Lower leg skin (tissue), 4 donors: ENCODE data around the gene PCDHGA6. TPM values are rescaled to one million over a fixed set of nuclear protein-coding genes. Genes with fewer than 3 reads are reported as not detected.
"Not testable (repeated sequence)": the region's sequence is repeated elsewhere in the genome, so short reads cannot be mapped to it uniquely, and the experiment has no call there.

ENCODE experiments used
- DNase-seq, 2 donors: peaks; one replicate each; pipeline ENCODE4 v3.0.0-alpha.2; 2019; ENCODE audit warnings: low spot score in 2 of 2
- H3K4me3 ChIP-seq: fragments of 200-600 bp; sonication (generic); 2 replicates; pipeline ENCODE4 v1.5.1; 2017; ENCODE audit warnings: mild to moderate bottlenecking, low read depth; ENCODE audit not compliant: poor library complexity, severe bottlenecking
- POLR2A ChIP-seq, 2 donors: fragments of 450-650 bp; IDR thresholded peaks; one replicate each; pipeline ENCODE4 v1.6.1; 2016 to 2017; ENCODE audit warnings: antibody characterized with exemption in 2 of 2, mild to moderate bottlenecking in 1 of 2, moderate library complexity in 1 of 2
- WGBS, 2 donors: methylation state at CpG; one replicate each; pipeline ENCODE4 v1.1.5; 2018; 5-methylcytosine and 5-hydroxymethylcytosine counted together
- intact Hi-C: fragments of 100-400 bp; cut with DNase I; formaldehyde crosslinking; loops from one replicate; pipeline ENCODE4 v1.15.0; 2023; ENCODE audit warnings: low total_unique reads
- total RNA-seq, 4 donors: library from RNA; depleted of rRNA; stranded (reverse); fragments of >200 nt; gene quantifications; one replicate each; pipeline ENCODE4 v1.1.0, GENCODE V29; 2016
- TF ChIP-seq, protein P1 (sequence below), 3 donors: fragments of 450-650 bp; IDR thresholded peaks; one replicate each; pipeline ENCODE4 v1.5.1; 2016; ENCODE audit warnings: antibody characterized with exemption in 3 of 3, mild to moderate bottlenecking in 3 of 3, moderate library complexity in 2 of 3

Gene PCDHGA6
- total RNA-seq, 4 donors from 2014 or later = 2.5 to 3.7 (median 3.6) TPM

DNA sequence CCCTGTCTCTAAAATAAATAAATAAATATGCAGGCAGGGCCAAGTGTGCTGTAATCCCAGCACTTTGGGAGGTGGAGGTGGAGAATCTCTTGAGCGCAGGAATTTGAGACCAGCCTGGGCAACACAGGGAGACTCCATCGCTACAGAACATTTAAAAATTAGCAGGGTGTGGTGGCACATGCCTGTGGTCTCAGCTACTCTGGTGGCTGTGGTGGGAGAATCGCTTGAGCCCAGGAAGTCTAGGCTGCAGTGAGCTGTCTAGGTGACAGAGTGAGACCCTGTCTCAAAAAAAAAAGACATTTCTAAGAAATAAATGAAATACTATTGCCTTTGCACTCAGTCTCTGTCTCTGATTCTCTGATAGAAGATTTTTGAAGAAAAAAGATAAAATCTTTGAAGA lies 37.9 kb downstream of the PCDHGA6 start:
- TF ChIP-seq, protein P1, sequence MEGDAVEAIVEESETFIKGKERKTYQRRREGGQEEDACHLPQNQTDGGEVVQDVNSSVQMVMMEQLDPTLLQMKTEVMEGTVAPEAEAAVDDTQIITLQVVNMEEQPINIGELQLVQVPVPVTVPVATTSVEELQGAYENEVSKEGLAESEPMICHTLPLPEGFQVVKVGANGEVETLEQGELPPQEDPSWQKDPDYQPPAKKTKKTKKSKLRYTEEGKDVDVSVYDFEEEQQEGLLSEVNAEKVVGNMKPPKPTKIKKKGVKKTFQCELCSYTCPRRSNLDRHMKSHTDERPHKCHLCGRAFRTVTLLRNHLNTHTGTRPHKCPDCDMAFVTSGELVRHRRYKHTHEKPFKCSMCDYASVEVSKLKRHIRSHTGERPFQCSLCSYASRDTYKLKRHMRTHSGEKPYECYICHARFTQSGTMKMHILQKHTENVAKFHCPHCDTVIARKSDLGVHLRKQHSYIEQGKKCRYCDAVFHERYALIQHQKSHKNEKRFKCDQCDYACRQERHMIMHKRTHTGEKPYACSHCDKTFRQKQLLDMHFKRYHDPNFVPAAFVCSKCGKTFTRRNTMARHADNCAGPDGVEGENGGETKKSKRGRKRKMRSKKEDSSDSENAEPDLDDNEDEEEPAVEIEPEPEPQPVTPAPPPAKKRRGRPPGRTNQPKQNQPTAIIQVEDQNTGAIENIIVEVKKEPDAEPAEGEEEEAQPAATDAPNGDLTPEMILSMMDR (IDR thresholded peaks at IDR 0.05) = no peak
- TF ChIP-seq POLR2A (IDR thresholded peaks at IDR 0.05) = no peak
- intact Hi-C loops = loop anchor here (10.0 kb wide), 1 partner anchor 143 kb away; no protein-coding TSS in a partner anchor
- DNase-seq = no peak
- no peak overlapping the region for H3K4me3 ChIP-seq
- WGBS, 2 donors = 67 to 69% methylated on average over 3 of the region's 3 CpGs

DNA sequence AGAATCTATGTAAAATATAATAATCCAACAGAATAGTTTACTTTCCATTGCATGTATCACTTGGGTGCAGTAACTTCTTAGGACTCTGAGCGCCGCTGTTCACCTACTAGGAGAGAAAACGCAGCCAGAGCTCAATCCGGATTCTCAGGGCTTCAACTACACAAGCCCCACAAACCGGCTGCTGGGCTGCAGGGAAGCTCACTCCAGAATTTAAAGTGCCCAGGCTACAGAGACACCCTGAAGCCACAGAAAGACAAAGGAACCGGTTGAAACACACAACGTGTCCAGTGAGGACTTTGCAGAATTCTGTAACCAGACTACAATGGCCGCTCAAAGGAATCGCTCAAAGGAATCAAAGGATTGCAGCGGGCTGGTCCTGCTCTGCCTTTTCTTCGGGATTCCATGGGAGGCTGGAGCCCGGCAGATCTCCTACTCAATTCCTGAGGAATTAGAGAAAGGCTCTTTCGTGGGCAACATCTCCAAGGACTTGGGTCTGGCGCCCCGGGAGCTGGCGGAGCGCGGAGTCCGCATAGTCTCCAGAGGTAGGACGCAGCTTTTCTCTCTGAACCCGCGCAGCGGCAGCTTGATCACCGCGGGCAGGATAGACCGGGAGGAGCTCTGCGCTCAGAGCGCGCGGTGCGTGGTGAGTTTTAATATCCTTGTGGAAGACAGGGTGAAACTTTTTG lies 39.3 kb downstream of the PCDHGA6 start, which contains the start of gene PCDHGA10:
PCDHGA10 (plus strand) TSS at position 134 of the 686 bp plus-strand sequence; CDS start at position 323, 189 bp downstream.
- intact Hi-C loops = loop anchor here (10.0 kb wide), 1 partner anchor 142 kb away; no protein-coding TSS in a partner anchor
- no peak for DNase-seq
- 18 to 19% methylated on average over 31 of the region's 31 CpGs for WGBS, 2 donors

DNA sequence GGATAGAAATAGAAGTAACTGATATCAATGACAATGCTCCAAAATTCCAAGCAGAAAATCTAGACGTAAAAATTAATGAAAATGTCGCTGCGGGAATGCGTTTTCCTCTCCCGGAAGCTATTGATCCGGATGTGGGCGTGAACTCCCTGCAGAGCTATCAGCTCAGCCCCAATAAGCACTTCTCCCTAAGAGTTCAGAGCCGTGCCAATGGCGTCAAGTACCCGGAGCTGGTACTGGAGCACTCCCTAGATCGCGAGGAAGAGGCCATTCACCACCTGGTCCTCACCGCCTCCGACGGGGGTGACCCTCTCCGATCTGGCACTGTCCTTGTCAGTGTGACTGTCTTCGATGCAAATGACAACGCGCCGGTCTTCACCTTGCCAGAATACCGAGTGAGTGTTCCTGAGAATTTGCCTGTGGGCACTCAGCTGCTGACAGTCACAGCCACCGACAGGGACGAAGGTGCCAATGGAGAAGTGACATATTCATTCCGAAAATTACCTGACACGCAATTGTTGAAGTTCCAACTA lies 39.9 kb downstream of the PCDHGA6 start:
- no peak for DNase-seq
- H3K4me3 ChIP-seq = no peak overlapping the region
- intact Hi-C loops = loop anchor here (10.0 kb wide), 1 partner anchor 141 kb away; no protein-coding TSS in a partner anchor
- WGBS, 2 donors = 20 to 23% methylated on average over 25 of the region's 25 CpGs
- TF ChIP-seq, protein P1 (IDR thresholded peaks at IDR 0.05) = no peak
- no peak for TF ChIP-seq POLR2A (IDR thresholded peaks at IDR 0.05)

More for the DNA sequence above, 39.3 kb downstream of the PCDHGA6 start, which contains the start of gene PCDHGA10:
- H3K4me3 ChIP-seq = no peak within 1 kb of the TSS
- TF ChIP-seq POLR2A (IDR thresholded peaks at IDR 0.05) = no peak
- TF ChIP-seq, protein P1 (IDR thresholded peaks at IDR 0.05) = no peak

DNA sequence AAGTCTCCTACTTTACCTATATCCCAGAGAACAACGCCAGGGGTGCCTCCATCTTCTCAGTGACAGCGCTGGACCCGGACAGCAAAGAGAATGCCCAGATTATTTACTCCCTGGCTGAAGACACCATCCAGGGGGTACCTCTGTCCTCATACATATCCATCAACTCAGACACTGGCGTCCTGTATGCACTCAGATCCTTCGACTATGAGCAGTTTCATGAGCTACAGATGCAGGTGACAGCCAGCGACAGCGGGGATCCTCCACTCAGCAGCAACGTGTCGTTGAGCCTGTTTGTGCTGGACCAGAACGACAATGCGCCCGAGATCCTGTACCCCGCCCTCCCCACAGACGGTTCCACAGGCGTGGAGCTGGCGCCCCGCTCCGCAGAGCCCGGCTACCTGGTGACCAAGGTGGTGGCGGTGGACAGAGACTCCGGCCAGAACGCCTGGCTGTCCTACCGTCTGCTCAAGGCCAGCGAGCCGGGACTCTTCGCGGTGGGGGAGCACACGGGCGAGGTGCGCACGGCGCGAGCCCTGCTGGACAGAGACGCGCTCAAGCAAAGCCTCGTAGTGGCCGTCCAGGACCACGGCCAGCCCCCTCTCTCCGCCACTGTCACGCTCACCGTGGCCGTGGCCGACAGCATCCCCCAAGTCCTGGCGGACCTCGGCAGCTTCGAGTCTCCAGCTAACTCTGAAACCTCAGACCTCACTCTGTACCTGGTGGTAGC lies 41.0 kb downstream of the PCDHGA6 start:
- 34 to 37% methylated on average over 41 to 45 of the region's 46 CpGs for WGBS, 2 donors
- intact Hi-C loops = loop anchor here (10.0 kb wide), 1 partner anchor 140 kb away; no protein-coding TSS in a partner anchor
- not testable (repeated sequence) for DNase-seq, H3K4me3 ChIP-seq

DNA sequence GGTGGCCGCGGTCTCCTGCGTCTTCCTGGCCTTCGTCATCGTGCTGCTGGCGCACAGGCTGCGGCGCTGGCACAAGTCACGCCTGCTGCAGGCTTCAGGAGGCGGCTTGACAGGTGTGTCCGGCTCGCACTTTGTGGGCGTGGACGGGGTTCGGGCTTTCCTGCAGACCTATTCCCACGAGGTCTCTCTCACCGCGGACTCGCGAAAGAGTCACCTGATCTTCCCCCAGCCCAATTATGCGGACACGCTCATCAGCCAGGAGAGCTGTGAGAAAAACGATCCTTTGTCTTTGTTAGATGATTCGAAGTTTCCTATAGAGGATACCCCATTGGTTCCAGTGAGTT lies 41.6 kb downstream of the PCDHGA6 start:
- DNase-seq, H3K4me3 ChIP-seq: not testable (repeated sequence)
- intact Hi-C loops = loop anchor here (10.0 kb wide), 1 partner anchor 140 kb away; no protein-coding TSS in a partner anchor
- 26 to 28% methylated on average over 19 to 24 of the region's 24 CpGs for WGBS, 2 donors

DNA sequence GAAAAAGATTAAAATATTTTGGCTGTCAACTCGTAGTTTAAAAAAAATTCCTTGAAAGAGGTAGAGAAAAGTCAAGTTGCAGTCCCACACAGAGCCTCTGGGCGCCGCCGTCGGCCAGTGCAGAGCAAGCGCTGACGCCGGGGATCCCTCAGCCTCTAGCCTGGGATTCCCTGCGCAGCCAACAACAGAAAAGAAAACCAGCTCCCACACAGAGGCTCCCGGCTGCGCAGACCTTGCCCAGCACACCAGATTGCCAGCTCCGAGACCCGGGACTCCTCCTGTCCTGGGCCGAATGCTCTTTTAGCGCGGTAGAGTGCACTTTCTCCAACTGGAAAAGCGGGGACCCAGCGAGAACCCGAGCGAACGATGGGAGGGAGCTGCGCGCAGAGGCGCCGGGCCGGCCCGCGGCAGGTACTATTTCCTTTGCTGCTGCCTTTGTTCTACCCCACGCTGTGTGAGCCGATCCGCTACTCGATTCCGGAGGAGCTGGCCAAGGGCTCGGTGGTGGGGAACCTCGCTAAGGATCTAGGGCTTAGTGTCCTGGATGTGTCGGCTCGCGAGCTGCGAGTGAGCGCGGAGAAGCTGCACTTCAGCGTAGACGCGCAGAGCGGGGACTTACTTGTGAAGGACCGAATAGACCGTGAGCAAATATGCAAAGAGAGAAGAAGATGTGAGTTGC lies 43.9 kb downstream of the PCDHGA6 start, which contains the start of gene PCDHGB7:
PCDHGB7 (plus strand) TSS at position 184 of the 679 bp plus-strand sequence; CDS start at position 367, 183 bp downstream.
- 13% methylated on average over 43 to 45 of the region's 47 CpGs for WGBS, 2 donors
- peak; percentile 46 to 91 for DNase-seq
- intact Hi-C loops = loop anchor here (10.0 kb wide), 1 partner anchor 137 kb away; no protein-coding TSS in a partner anchor
- peak within 1 kb of the TSS; percentile 1 for H3K4me3 ChIP-seq
